ENCODE results near the gene ADCY7. TPM values are rescaled to one million over a fixed set of nuclear protein-coding genes. Genes with fewer than 3 reads are reported as not detected.

The ADCY7 gene
- total RNA-seq = 10 to 100 TPM; 40.4 to 50.9 (median 41.2) TPM

DNA sequence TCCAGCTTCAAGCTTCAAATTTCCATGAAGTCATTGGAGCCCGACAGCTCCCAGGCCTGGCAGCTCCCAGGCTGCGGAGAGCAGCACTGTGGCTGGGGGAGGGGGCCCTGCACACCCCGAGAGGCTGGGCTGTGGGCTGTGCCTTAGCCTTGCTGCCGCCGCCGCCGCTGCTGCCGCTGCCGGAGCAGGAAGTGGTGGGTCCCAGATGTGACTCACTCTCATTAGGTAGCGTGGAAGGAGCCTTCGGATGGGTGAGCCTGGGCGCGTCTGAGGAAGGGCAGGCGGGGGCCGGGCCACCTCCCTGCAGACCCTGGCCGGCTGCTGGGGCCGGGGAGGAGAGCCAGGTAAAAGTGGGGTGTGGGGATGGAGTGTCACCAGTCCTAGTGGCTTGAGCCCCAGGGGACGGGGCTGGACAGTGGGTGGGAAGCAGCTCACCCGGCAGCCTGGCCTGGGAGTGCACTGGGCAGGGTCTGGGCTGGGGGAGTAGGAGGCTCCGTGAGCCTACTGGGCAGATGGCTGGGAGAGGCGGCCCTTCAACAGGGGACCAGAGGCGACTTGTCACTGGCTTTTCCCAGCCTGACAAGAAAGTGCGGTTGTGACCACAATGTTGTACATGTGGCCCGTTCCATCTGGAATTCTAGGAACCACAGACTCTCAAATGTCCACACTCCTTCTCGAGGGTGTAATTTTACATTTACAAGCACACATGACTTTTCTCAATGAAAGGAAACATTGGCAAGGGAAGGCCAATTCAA is at the start of gene ADCY7:
Gene ADCY7, plus strand, starts transcription at position 215 of the 755 bp plus-strand sequence. CDS start 21,629 bp downstream, outside the sequence.
- DNase-seq (ENCODE audit: low spot score in 2 of 2) = no peak
- peak within 1 kb of the TSS in 3 of 4 donors; percentile 32 to 82 (median 79) for H3K27ac ChIP-seq
- no peaks in the 10 kb centered on the region for H3K27me3 ChIP-seq
- H3K4me3 ChIP-seq = peak within 1 kb of the TSS; percentile 2 to 49 (median 36)
- H3K36me3 ChIP-seq = no peaks in the 10 kb centered on the region
- WGBS, 2 donors = 9 to 18% methylated on average over 19 to 25 of the region's 25 CpGs
- H3K4me1 ChIP-seq = peaks cover 0 to 37% (median 11%) of the 10 kb centered on the region in 4 donors
- TF ChIP-seq EP300 (IDR thresholded peaks at IDR 0.05) (no peak), POLR2A (IDR thresholded peaks at IDR 0.05) (no peak)
- TF ChIP-seq, protein P1, sequence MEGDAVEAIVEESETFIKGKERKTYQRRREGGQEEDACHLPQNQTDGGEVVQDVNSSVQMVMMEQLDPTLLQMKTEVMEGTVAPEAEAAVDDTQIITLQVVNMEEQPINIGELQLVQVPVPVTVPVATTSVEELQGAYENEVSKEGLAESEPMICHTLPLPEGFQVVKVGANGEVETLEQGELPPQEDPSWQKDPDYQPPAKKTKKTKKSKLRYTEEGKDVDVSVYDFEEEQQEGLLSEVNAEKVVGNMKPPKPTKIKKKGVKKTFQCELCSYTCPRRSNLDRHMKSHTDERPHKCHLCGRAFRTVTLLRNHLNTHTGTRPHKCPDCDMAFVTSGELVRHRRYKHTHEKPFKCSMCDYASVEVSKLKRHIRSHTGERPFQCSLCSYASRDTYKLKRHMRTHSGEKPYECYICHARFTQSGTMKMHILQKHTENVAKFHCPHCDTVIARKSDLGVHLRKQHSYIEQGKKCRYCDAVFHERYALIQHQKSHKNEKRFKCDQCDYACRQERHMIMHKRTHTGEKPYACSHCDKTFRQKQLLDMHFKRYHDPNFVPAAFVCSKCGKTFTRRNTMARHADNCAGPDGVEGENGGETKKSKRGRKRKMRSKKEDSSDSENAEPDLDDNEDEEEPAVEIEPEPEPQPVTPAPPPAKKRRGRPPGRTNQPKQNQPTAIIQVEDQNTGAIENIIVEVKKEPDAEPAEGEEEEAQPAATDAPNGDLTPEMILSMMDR (IDR thresholded peaks at IDR 0.05) = no peak
- H3K9me3 ChIP-seq = no peaks in the 10 kb centered on the region

DNA sequence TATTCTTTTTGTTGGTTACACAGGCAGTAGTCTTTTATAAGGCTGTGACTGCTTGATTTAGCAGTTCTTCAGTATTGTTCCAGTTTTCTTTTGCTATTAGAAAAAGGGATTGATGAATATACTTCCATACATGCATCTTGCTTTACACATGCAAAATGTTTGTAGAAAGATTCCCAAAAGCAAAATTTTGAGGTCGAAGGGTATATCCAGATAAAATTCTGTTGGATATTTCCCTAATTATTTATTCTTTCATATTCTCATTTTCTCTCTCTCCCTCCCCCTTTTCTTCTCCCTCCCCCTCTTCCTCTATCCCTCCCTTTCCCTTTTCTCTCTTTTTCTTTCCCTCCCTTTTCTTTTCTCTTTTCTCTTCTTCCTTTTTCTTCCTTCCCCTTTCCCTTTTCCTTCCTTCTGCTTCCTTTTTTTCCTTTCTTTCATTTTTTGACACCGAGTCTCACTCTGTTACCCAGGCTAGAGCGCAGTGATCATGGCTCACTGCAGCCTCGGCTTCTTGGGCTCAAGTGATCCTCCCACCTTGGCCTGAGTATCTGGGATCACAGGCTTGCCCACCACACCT is 46.9 kb upstream of the ADCY7 start:
- Histone ChIP-seq H3K27ac (no peak overlapping the region), H3K9me3 (no peaks in the 10 kb centered on the region), H3K4me1 (peaks cover 0 to 2% (median 0%) of the 10 kb centered on the region in 4 donors), H3K4me3 (no peak overlapping the region), H3K36me3 (peaks cover 0 to 92% (median 0%) of the 10 kb centered on the region in 3 donors), H3K27me3 (no peaks in the 10 kb centered on the region)
- WGBS, 2 donors = 95 to 97% methylated on average over 4 of the region's 4 CpGs
- TF ChIP-seq EP300 (IDR thresholded peaks at IDR 0.05) = no peak
- TF ChIP-seq, protein P1 (IDR thresholded peaks at IDR 0.05) = no peak
- no peak for TF ChIP-seq POLR2A (IDR thresholded peaks at IDR 0.05)
- no peak for DNase-seq (ENCODE audit: low spot score in 2 of 2)

DNA sequence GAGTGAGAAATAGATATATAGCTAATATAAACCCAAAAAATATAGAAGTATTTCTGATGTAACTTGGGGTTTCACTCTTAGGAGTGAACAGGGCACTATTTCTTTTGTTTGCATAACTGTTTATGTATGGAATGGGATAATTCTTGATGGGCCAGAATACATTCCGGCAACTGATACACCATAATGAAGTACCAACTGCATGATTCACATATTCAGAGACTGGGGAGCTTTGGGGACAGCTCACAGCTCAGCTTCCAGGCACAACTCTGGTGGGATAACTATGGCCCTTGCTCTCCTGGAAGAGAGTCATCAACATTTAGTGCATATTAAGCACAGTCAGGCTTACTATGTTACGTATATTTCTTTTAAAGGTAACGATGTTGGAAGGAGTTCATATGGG is 42.1 kb upstream of the ADCY7 start:
- no peak overlapping the region for H3K4me3 ChIP-seq
- H3K36me3 ChIP-seq = peaks cover 0 to 93% (median 5%) of the 10 kb centered on the region in 3 donors
- H3K4me1 ChIP-seq = no peaks in the 10 kb centered on the region
- WGBS, 2 donors = 93 to 97% methylated on average over 3 of the region's 3 CpGs
- TF ChIP-seq EP300 (IDR thresholded peaks at IDR 0.05) (no peak), POLR2A (IDR thresholded peaks at IDR 0.05) (no peak)
- TF ChIP-seq, protein P1 (IDR thresholded peaks at IDR 0.05) = no peak
- H3K9me3 ChIP-seq = no peaks in the 10 kb centered on the region
- H3K27me3 ChIP-seq = no peaks in the 10 kb centered on the region
- H3K27ac ChIP-seq = no peak overlapping the region
- DNase-seq (ENCODE audit: low spot score in 2 of 2) = no peak

DNA sequence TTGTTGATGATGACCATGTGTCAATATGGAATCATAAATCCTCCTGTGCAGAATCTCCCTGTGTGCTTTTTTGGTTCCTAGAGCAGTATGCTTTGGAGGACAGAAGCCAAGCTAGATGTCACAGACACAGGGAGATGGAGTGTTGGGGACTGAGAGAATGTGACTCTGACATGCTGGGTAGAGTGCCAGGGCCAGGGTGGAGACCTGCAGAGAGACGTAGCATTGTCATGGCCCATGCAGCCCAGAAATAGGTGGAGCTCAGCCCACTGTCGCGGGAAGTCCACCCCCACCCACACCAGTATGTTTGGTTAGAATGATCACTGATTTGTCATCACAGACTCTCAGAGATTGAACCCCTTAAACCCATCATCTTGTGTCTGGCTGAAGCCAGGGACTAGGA is 39.2 kb upstream of the ADCY7 start:
- TF ChIP-seq POLR2A (IDR thresholded peaks at IDR 0.05) = no peak
- TF ChIP-seq, protein P1 (IDR thresholded peaks at IDR 0.05) = no peak
- no peak for TF ChIP-seq EP300 (IDR thresholded peaks at IDR 0.05)
- H3K9me3 ChIP-seq = no peaks in the 10 kb centered on the region
- H3K27me3 ChIP-seq = no peaks in the 10 kb centered on the region
- 61 to 67% methylated on average over 3 of the region's 3 CpGs for WGBS, 2 donors
- H3K27ac ChIP-seq = no peak overlapping the region
- no peak overlapping the region for H3K4me3 ChIP-seq
- H3K36me3 ChIP-seq = peaks cover 0 to 70% (median 5%) of the 10 kb centered on the region in 3 donors
- DNase-seq (ENCODE audit: low spot score in 2 of 2) = no peak
- no peaks in the 10 kb centered on the region for H3K4me1 ChIP-seq

DNA sequence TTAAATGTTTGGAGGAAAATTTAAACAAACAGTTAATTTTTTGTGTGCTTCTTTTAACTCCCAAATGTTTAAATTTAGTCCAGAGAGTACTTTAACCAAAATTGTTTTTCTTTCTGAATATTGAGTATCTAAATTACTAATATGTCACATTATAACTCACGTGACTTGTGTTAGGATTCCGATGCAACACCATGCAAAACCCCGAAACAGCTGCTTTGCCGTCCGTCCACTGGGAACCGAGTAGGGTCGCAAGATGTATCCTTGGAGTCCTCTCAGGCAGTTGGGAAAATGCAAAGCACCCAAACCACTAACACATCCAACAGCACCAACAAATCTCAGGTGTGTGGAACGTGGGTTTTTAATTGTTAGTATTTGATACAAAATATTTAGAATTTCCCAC is 38.7 kb upstream of the ADCY7 start:
- Histone ChIP-seq H3K27me3 (no peaks in the 10 kb centered on the region), H3K36me3 (peaks cover 0 to 67% (median 5%) of the 10 kb centered on the region in 3 donors), H3K9me3 (no peaks in the 10 kb centered on the region), H3K27ac (no peak overlapping the region), H3K4me3 (no peak overlapping the region), H3K4me1 (no peaks in the 10 kb centered on the region)
- no peak for TF ChIP-seq EP300 (IDR thresholded peaks at IDR 0.05)
- TF ChIP-seq, protein P1 (IDR thresholded peaks at IDR 0.05) = no peak
- no peak for TF ChIP-seq POLR2A (IDR thresholded peaks at IDR 0.05)
- 81% methylated on average over 8 of the region's 8 CpGs for WGBS, 2 donors
- no peak for DNase-seq (ENCODE audit: low spot score in 2 of 2)
